HEK293 (cell line): ENCODE measurements around the gene RPS28.

Experiments used
- CTCF ChIP-seq: fragments of 450-650 bp; formaldehyde crosslinking; IDR thresholded peaks from 2 replicates; pipeline ENCODE4 v1.5.1; 2016; ENCODE audit warnings: missing biosample characterization, missing genetic modification characterization
- GLI4 ChIP-seq: fragments of 450-650 bp; formaldehyde crosslinking; IDR thresholded peaks from 2 replicates; pipeline ENCODE4 v1.5.1; 2016; ENCODE audit warnings: missing biosample characterization, missing genetic modification characterization
- PRDM6 ChIP-seq: fragments of 450-650 bp; formaldehyde crosslinking; IDR thresholded peaks from 2 replicates; pipeline ENCODE4 v1.5.1; 2017; ENCODE audit warnings: missing biosample characterization, missing genetic modification characterization

GRCh38 chr19:8308891-8309291 is 12.4 kb upstream of the RPS28 start:
- TF ChIP-seq CTCF (tag by site-specific recombination) (no peak), PRDM6 (tag by site-specific recombination) (no peak), GLI4 (tag by site-specific recombination) (no peak)
